Upper lobe of left lung (tissue), 6 donors: ENCODE data around the gene GMIP. TPM values are rescaled to one million over a fixed set of nuclear protein-coding genes. Genes with fewer than 3 reads are reported as not detected.

Experiments
- ATAC-seq, 2 donors: fragments of 200-7000 bp; cut with Tn5 transposase; one replicate each; pipeline ENCODE4 v1.9.1; 2022; ENCODE audit warnings: mild to moderate bottlenecking in 2 of 2, moderate library complexity in 2 of 2; ENCODE audit not compliant: low FRiP score in 2 of 2
- DNase-seq, 2 donors: peaks; one replicate each; pipeline ENCODE4 v3.0.0-alpha.2; 2019 to 2020
- H3K27ac ChIP-seq, 4 donors: fragments of 200-600 bp; sonication (generic); one replicate each; pipeline ENCODE4 v1.5.1; 2016 to 2019
- H3K27me3 ChIP-seq, 4 donors: fragments of 200-600 bp; sonication (generic); one replicate each; pipeline ENCODE4 v1.5.1; 2017 to 2019
- H3K36me3 ChIP-seq, 4 donors: fragments of 200-600 bp; sonication (generic); one replicate each; pipeline ENCODE4 v1.5.1; 2016 to 2019
- H3K4me1 ChIP-seq, 4 donors: fragments of 200-600 bp; sonication (generic); one replicate each; pipeline ENCODE4 v1.5.1; 2018 to 2019
- H3K4me3 ChIP-seq, 4 donors: fragments of 200-600 bp; sonication (generic); one replicate each; pipeline ENCODE4 v1.5.1; 2017 to 2019; ENCODE audit warnings: mild to moderate bottlenecking in 2 of 4, moderate library complexity in 1 of 4
- H3K9me3 ChIP-seq, 4 donors: fragments of 200-600 bp; sonication (generic); one replicate each; pipeline ENCODE4 v1.5.1; 2018 to 2019
- EP300 ChIP-seq, 4 donors: sonication (generic); formaldehyde crosslinking; IDR thresholded peaks; one replicate each; pipeline ENCODE4 v1.5.1; 2017; ENCODE audit warnings: antibody characterized with exemption in 4 of 4, control low read depth in 2 of 4
- POLR2A ChIP-seq, 4 donors: fragments of 450-650 bp; IDR thresholded peaks; one replicate each; pipeline ENCODE4 v1.5.1; 2016 to 2017; ENCODE audit warnings: antibody characterized with exemption in 4 of 4, mild to moderate bottlenecking in 2 of 4
- POLR2AphosphoS5 ChIP-seq, 2 donors: sonication (generic); formaldehyde crosslinking; IDR thresholded peaks; one replicate each; pipeline ENCODE4 v1.5.1; 2017; ENCODE audit warnings: antibody characterized with exemption in 2 of 2
- WGBS, 2 donors: methylation state at CpG; one replicate each; pipeline ENCODE4 v1.1.5; 2017 to 2018; 5-methylcytosine and 5-hydroxymethylcytosine counted together
- total RNA-seq, 6 donors: library from RNA; depleted of rRNA in 4 of 6; stranded (reverse); fragments of >200 nt in 4 of 6; gene quantifications; one replicate each; pipeline versions ENCODE4 v1.1.0 to v1.2.1, GENCODE V29; 2016 to 2021
- TF ChIP-seq, protein P1 (sequence below), 6 experiments: fragments of 450-650 bp in 4 of 6; fragments of 200-600 bp in 2 of 6; sonication (generic) in 2 of 6; IDR thresholded peaks; one replicate each; pipeline ENCODE4 v1.5.1; 2016 to 2019; ENCODE audit warnings: antibody characterized with exemption in 6 of 6
- donor health status: DM: no; HTN: no; CAD: no; lungs with moderate emphysema.
- donor health status: DM: no; HTN: yes; CAD: no; lungs with severe emphysema.

GMIP gene
- total RNA-seq, 6 donors from 2014 or later: 20.8 to 109 (median 49.1) TPM

- TF ChIP-seq EP300 (IDR thresholded peaks at IDR 0.05): no peak
- no peak for TF ChIP-seq POLR2A (IDR thresholded peaks at IDR 0.05)
- TF ChIP-seq POLR2AphosphoS5 (IDR thresholded peaks at IDR 0.05): no peak
- TF ChIP-seq, protein P1, sequence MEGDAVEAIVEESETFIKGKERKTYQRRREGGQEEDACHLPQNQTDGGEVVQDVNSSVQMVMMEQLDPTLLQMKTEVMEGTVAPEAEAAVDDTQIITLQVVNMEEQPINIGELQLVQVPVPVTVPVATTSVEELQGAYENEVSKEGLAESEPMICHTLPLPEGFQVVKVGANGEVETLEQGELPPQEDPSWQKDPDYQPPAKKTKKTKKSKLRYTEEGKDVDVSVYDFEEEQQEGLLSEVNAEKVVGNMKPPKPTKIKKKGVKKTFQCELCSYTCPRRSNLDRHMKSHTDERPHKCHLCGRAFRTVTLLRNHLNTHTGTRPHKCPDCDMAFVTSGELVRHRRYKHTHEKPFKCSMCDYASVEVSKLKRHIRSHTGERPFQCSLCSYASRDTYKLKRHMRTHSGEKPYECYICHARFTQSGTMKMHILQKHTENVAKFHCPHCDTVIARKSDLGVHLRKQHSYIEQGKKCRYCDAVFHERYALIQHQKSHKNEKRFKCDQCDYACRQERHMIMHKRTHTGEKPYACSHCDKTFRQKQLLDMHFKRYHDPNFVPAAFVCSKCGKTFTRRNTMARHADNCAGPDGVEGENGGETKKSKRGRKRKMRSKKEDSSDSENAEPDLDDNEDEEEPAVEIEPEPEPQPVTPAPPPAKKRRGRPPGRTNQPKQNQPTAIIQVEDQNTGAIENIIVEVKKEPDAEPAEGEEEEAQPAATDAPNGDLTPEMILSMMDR (IDR thresholded peaks at IDR 0.05): no peak
- H3K27ac ChIP-seq: no peak overlapping the region
- no peak overlapping the region for H3K4me3 ChIP-seq
- peaks cover 5 to 64% (median 48%) of the 10 kb centered on the region in 4 donors for H3K36me3 ChIP-seq
- no peaks in the 10 kb centered on the region for H3K9me3 ChIP-seq
- ATAC-seq (no peak), DNase-seq (no peak)
- peaks cover 10 to 14% (median 12%) of the 10 kb centered on the region in 4 donors for H3K4me1 ChIP-seq
- H3K27me3 ChIP-seq: peaks cover 0 to 4% (median 0%) of the 10 kb centered on the region in 4 donors
- 83 to 87% methylated on average over 5 of the region's 5 CpGs for WGBS, 2 donors
Observed at GRCh38 chr19:19632661-19633060, 10.8 kb downstream of the GMIP start.

DNA sequence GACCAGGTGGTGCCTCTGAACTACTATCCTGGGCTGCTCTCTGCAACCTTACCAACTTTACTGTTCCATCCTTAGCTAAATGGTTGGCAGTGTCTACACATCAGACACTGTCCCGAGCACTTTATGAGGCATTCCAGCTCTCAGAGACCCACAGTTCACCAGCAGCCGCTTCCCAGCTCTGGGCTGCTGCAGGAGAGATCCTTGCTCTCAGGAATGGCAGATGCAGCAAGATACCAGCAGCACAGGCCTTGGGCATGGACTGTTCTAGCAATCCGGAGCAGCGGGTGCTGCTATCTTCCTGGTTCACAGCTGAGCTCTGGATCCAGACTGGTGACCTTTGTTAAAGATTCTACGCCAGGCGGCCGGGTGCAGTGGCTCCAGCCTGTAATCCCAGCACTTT is 12.1 kb downstream of the GMIP start:
- DNase-seq (no peak), ATAC-seq (no peak)
- H3K27ac ChIP-seq: no peak overlapping the region
- H3K9me3 ChIP-seq: no peaks in the 10 kb centered on the region
- TF ChIP-seq, protein P1 (IDR thresholded peaks at IDR 0.05): no peak
- TF ChIP-seq EP300 (IDR thresholded peaks at IDR 0.05): no peak
- no peak for TF ChIP-seq POLR2A (IDR thresholded peaks at IDR 0.05)
- TF ChIP-seq POLR2AphosphoS5 (IDR thresholded peaks at IDR 0.05): no peak
- peaks cover 5 to 51% (median 36%) of the 10 kb centered on the region in 4 donors for H3K36me3 ChIP-seq
- peaks cover 0 to 4% (median 0%) of the 10 kb centered on the region in 4 donors for H3K27me3 ChIP-seq
- WGBS, 2 donors: 95 to 100% methylated on average over 3 to 7 of the region's 7 CpGs
- no peak overlapping the region for H3K4me3 ChIP-seq
- H3K4me1 ChIP-seq: peaks cover 14 to 21% (median 16%) of the 10 kb centered on the region in 4 donors

GRCh38 chr19:19630426-19630825 is 13.0 kb downstream of the GMIP start:
- WGBS, 2 donors: 95 to 96% methylated on average over 2 of the region's 2 CpGs
- TF ChIP-seq EP300 (IDR thresholded peaks at IDR 0.05) (no peak), POLR2AphosphoS5 (IDR thresholded peaks at IDR 0.05) (no peak), POLR2A (IDR thresholded peaks at IDR 0.05) (no peak)
- TF ChIP-seq, protein P1 (IDR thresholded peaks at IDR 0.05): no peak
- ATAC-seq (no peak), DNase-seq (no peak)
- H3K27ac ChIP-seq: no peak overlapping the region
- peaks cover 0 to 4% (median 0%) of the 10 kb centered on the region in 4 donors for H3K27me3 ChIP-seq
- peaks cover 14 to 21% (median 16%) of the 10 kb centered on the region in 4 donors for H3K4me1 ChIP-seq
- H3K4me3 ChIP-seq: no peak overlapping the region
- H3K36me3 ChIP-seq: peaks cover 5 to 42% (median 31%) of the 10 kb centered on the region in 4 donors
- H3K9me3 ChIP-seq: no peaks in the 10 kb centered on the region

DNA sequence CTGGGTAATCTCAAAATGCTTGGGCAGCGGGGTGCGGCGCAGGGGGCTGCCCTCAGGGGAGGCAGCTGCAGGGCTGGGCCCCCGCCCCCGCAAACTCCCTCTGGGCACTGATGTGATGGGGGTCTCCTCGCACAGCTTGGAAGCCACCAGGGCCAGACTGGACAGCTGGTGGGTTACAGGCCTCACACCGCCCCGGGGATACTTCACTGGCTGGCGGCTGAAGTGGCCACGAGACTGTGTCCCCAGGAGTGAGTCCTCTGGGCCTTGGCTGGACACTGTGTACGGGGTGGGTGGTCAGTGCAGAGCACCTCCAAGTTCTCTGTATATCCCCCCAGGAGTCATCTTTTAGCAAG is 13.4 kb downstream of the GMIP start:
- Histone ChIP-seq H3K4me3 (no peak overlapping the region), H3K4me1 (peaks cover 14 to 21% (median 16%) of the 10 kb centered on the region in 4 donors), H3K36me3 (peaks cover 5 to 38% (median 28%) of the 10 kb centered on the region in 4 donors), H3K27ac (no peak overlapping the region), H3K9me3 (no peaks in the 10 kb centered on the region), H3K27me3 (peaks cover 0 to 4% (median 0%) of the 10 kb centered on the region in 4 donors)
- 96 to 100% methylated on average over 2 to 8 of the region's 11 CpGs for WGBS, 2 donors
- TF ChIP-seq EP300 (IDR thresholded peaks at IDR 0.05): no peak
- no peak for TF ChIP-seq POLR2A (IDR thresholded peaks at IDR 0.05)
- no peak for TF ChIP-seq POLR2AphosphoS5 (IDR thresholded peaks at IDR 0.05)
- TF ChIP-seq, protein P1 (IDR thresholded peaks at IDR 0.05): no peak
- peak in 1 of 2 donors; percentile 75 for DNase-seq
- no peak for ATAC-seq
